ENCODE data around the gene SNX8. TPM values are rescaled to one million over a fixed set of nuclear protein-coding genes. Genes with fewer than 3 reads are reported as not detected.

Gene SNX8
- total and polyA plus RNA-seq, 9 of the 15 experiments (the other 6 are each of a cell fraction or from before 2014, with no cell fraction given) = 2.7 to 51.6 (median 16.9) TPM

DNA sequence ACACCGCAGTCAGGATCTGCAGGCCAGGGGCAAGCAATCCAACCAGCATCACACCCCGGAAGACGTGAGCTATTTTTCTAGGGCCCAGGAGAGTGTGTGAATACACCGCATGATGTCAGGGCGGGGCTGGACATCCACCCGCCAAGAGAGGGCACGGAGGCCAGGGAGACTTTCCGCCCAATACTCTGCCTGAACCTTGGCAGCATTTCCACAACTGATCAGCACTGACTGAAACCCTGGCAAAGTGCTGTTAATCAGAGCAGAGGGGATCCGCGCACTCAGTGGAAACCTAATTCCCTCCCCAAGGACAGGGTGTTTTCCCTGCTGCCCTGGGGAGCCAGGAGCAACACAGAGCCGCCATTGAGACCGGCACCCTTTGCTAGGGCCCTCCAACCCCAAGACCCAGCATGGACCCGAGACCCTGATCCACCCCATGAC, 89.7 kb downstream of the SNX8 start:
- intact Hi-C loops (cut with micrococcal nuclease) = no loop called here
- POLR2A ChIA-PET = interaction anchor here (0.6 to 1.6 kb wide), 2 partner anchors 8 to 178 kb away, joined by 3 to 6 read pairs; partner anchors contain the start of gene MAD1L1
- peaks cover 2% of the 10 kb centered on the region; the same call in 1 of the 2 replicates for H4K20me1 ChIP-seq (replicated peaks; ENCODE audit: control insufficient read depth, insufficient read depth, low read length)
- no TSS peak for BruUV-seq (replicated peaks)
- H3K9ac ChIP-seq (ENCODE audit: insufficient read depth in 1 of 2, low read depth in 2 of 2, low read length in 2 of 2) = peak overlapping the region in 1 of 2 experiments; percentile 68; a peak in 2 of 4 replicates
- CTCF ChIA-PET (ENCODE audit: low intra/inter-chr PET ratio) = no interaction called here
- no peak overlapping the region for H3K27ac ChIP-seq (ENCODE audit: extremely low read depth, low read depth, low read length)
- H3K27me3 ChIP-seq (ENCODE audit: control insufficient read depth in 2 of 2, insufficient read depth in 2 of 2, low read length in 2 of 2) = no peaks in the 10 kb centered on the region
- H3K4me1 ChIP-seq (replicated peaks in 1 of 2; ENCODE audit: control insufficient read depth in 2 of 2, insufficient read depth in 2 of 2, low read length in 2 of 2) = peaks cover 0 to 6% of the 10 kb centered on the region in 2 experiments; a peak in 2 of 5 replicates
- in situ Hi-C loops (cut with MboI) = no loop called here
- no peak for DNase-seq (ENCODE audit: extremely low read depth in 1 of 4, low spot score in 3 of 4)
- H3K4me3 ChIP-seq = no peak overlapping the region
- H3K79me2 ChIP-seq (ENCODE audit: control insufficient read depth, insufficient read depth, low read length) = peaks cover 7% of the 10 kb centered on the region
- H3K9me3 ChIP-seq (replicated peaks; ENCODE audit: control insufficient read depth, insufficient read depth, low read depth, low read length) = no peaks in the 10 kb centered on the region
- peaks cover 85% of the 10 kb centered on the region; the same call in 2 of the 3 replicates for H3K36me3 ChIP-seq (ENCODE audit: control insufficient read depth, insufficient read depth, low read length)
- WGBS (ENCODE audit: insufficient coverage, low coverage, missing lambda C conversion rate) = 93% methylated on average over 11 of the region's 13 CpGs
- no peak for ATAC-seq
- H2AFZ ChIP-seq (ENCODE audit: low read depth, low read length) = no peak overlapping the region
- FAIRE-seq = no peak
- H3K9me1 ChIP-seq (ENCODE audit: control insufficient read depth, insufficient read depth, low read length) = no peaks in the 10 kb centered on the region
- TF ChIP-seq ZNF3 (CRISPR knock-in tag; IDR thresholded peaks at IDR 0.05) (no peak), STAT5A (IDR thresholded peaks at IDR 0.05; ENCODE audit: borderline replicate concordance, low read length) (no peak), TAF9B (IDR thresholded peaks at IDR 0.05; ENCODE audit: partially characterized antibody) (no peak), POLR2AphosphoS5 (IDR thresholded peaks at IDR 0.05; ENCODE audit: control insufficient read depth, insufficient read depth, low read depth, low read length) (no peak), ZFP36 (IDR thresholded peaks at IDR 0.05; ENCODE audit: low read depth, low read length, partially characterized antibody) (no peak), POLR2AphosphoS2 (IDR thresholded peaks at IDR 0.05; ENCODE audit: low read length) (no peak)
- TF ChIP-seq, protein P1, sequence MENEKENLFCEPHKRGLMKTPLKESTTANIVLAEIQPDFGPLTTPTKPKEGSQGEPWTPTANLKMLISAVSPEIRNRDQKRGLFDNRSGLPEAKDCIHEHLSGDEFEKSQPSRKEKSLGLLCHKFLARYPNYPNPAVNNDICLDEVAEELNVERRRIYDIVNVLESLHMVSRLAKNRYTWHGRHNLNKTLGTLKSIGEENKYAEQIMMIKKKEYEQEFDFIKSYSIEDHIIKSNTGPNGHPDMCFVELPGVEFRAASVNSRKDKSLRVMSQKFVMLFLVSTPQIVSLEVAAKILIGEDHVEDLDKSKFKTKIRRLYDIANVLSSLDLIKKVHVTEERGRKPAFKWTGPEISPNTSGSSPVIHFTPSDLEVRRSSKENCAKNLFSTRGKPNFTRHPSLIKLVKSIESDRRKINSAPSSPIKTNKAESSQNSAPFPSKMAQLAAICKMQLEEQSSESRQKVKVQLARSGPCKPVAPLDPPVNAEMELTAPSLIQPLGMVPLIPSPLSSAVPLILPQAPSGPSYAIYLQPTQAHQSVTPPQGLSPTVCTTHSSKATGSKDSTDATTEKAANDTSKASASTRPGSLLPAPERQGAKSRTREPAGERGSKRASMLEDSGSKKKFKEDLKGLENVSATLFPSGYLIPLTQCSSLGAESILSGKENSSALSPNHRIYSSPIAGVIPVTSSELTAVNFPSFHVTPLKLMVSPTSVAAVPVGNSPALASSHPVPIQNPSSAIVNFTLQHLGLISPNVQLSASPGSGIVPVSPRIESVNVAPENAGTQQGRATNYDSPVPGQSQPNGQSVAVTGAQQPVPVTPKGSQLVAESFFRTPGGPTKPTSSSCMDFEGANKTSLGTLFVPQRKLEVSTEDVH (IDR thresholded peaks at IDR 0.05; ENCODE audit: low read depth, partially characterized antibody) = no peak
- TF ChIP-seq, protein P2, sequence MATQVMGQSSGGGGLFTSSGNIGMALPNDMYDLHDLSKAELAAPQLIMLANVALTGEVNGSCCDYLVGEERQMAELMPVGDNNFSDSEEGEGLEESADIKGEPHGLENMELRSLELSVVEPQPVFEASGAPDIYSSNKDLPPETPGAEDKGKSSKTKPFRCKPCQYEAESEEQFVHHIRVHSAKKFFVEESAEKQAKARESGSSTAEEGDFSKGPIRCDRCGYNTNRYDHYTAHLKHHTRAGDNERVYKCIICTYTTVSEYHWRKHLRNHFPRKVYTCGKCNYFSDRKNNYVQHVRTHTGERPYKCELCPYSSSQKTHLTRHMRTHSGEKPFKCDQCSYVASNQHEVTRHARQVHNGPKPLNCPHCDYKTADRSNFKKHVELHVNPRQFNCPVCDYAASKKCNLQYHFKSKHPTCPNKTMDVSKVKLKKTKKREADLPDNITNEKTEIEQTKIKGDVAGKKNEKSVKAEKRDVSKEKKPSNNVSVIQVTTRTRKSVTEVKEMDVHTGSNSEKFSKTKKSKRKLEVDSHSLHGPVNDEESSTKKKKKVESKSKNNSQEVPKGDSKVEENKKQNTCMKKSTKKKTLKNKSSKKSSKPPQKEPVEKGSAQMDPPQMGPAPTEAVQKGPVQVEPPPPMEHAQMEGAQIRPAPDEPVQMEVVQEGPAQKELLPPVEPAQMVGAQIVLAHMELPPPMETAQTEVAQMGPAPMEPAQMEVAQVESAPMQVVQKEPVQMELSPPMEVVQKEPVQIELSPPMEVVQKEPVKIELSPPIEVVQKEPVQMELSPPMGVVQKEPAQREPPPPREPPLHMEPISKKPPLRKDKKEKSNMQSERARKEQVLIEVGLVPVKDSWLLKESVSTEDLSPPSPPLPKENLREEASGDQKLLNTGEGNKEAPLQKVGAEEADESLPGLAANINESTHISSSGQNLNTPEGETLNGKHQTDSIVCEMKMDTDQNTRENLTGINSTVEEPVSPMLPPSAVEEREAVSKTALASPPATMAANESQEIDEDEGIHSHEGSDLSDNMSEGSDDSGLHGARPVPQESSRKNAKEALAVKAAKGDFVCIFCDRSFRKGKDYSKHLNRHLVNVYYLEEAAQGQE (IDR thresholded peaks at IDR 0.05; ENCODE audit: borderline replicate concordance) = no peak
- TF ChIP-seq, protein P2 (CRISPR knock-in tag; IDR thresholded peaks at IDR 0.05; ENCODE audit: low read depth) = no peak
- TF ChIP-seq, protein P3, sequence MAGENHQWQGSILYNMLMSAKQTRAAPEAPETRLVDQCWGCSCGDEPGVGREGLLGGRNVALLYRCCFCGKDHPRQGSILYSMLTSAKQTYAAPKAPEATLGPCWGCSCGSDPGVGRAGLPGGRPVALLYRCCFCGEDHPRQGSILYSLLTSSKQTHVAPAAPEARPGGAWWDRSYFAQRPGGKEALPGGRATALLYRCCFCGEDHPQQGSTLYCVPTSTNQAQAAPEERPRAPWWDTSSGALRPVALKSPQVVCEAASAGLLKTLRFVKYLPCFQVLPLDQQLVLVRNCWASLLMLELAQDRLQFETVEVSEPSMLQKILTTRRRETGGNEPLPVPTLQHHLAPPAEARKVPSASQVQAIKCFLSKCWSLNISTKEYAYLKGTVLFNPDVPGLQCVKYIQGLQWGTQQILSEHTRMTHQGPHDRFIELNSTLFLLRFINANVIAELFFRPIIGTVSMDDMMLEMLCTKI (IDR thresholded peaks at IDR 0.05; ENCODE audit: partially characterized antibody) = no peak
- no peak overlapping the region for H3K4me2 ChIP-seq (ENCODE audit: insufficient read depth, low read length)

Measured in K562 (cell line).